Measurements from ENCODE around the gene ISM1. TPM values are rescaled to one million over a fixed set of nuclear protein-coding genes. Genes with fewer than 3 reads are reported as not detected.

ISM1 gene
- total and polyA plus RNA-seq, 2 of the 13 experiments (the other 11 are each of a cell fraction or from before 2014, with no cell fraction given) = 0.40 to 1.4 TPM

DNA sequence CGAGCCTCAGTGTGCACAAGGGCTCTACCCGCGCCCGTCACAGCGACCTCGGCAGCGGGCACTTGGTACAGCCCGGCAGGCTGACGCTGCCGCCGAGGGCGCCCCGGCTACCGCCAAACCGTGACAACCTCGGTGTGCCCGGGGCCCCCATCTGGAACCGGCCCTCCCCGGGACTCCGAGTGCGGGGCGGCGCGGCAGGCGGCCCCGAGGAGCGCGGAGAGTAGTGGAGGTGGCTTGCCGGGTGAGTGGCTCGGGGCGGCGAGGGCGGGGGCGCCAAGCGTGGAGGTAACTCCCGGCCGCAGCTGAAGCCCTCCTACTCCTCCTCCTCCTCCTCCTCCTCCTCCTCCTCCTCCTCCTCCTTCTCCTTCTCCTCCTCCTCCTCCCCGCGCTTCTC is at the start of gene ISM1 (continued):
- TF ChIP-seq, protein P1, sequence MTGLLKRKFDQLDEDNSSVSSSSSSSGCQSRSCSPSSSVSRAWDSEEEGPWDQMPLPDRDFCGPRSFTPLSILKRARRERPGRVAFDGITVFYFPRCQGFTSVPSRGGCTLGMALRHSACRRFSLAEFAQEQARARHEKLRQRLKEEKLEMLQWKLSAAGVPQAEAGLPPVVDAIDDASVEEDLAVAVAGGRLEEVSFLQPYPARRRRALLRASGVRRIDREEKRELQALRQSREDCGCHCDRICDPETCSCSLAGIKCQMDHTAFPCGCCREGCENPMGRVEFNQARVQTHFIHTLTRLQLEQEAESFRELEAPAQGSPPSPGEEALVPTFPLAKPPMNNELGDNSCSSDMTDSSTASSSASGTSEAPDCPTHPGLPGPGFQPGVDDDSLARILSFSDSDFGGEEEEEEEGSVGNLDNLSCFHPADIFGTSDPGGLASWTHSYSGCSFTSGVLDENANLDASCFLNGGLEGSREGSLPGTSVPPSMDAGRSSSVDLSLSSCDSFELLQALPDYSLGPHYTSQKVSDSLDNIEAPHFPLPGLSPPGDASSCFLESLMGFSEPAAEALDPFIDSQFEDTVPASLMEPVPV (CRISPR knock-in tag; IDR thresholded peaks at IDR 0.05) = peak; percentile 5; the same call in 1 of the 2 replicates
- TF ChIP-seq ZNF570 (CRISPR knock-in tag; IDR thresholded peaks at IDR 0.05; ENCODE audit: borderline replicate concordance) = no peak
- TF ChIP-seq, protein P2, sequence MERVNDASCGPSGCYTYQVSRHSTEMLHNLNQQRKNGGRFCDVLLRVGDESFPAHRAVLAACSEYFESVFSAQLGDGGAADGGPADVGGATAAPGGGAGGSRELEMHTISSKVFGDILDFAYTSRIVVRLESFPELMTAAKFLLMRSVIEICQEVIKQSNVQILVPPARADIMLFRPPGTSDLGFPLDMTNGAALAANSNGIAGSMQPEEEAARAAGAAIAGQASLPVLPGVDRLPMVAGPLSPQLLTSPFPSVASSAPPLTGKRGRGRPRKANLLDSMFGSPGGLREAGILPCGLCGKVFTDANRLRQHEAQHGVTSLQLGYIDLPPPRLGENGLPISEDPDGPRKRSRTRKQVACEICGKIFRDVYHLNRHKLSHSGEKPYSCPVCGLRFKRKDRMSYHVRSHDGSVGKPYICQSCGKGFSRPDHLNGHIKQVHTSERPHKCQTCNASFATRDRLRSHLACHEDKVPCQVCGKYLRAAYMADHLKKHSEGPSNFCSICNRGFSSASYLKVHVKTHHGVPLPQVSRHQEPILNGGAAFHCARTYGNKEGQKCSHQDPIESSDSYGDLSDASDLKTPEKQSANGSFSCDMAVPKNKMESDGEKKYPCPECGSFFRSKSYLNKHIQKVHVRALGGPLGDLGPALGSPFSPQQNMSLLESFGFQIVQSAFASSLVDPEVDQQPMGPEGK (CRISPR knock-in tag; IDR thresholded peaks at IDR 0.05) = peak; percentile 66; the same call in 1 of the 2 replicates
- TF ChIP-seq, protein P3, sequence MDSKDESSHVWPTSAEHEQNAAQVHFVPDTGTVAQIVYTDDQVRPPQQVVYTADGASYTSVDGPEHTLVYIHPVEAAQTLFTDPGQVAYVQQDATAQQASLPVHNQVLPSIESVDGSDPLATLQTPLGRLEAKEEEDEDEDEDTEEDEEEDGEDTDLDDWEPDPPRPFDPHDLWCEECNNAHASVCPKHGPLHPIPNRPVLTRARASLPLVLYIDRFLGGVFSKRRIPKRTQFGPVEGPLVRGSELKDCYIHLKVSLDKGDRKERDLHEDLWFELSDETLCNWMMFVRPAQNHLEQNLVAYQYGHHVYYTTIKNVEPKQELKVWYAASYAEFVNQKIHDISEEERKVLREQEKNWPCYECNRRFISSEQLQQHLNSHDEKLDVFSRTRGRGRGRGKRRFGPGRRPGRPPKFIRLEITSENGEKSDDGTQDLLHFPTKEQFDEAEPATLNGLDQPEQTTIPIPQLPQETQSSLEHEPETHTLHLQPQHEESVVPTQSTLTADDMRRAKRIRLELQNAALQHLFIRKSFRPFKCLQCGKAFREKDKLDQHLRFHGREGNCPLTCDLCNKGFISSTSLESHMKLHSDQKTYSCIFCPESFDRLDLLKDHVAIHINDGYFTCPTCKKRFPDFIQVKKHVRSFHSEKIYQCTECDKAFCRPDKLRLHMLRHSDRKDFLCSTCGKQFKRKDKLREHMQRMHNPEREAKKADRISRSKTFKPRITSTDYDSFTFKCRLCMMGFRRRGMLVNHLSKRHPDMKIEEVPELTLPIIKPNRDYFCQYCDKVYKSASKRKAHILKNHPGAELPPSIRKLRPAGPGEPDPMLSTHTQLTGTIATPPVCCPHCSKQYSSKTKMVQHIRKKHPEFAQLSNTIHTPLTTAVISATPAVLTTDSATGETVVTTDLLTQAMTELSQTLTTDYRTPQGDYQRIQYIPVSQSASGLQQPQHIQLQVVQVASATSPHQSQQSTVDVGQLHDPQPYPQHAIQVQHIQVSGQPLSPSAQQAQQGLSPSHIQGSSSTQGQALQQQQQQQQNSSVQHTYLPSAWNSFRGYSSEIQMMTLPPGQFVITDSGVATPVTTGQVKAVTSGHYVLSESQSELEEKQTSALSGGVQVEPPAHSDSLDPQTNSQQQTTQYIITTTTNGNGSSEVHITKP (CRISPR knock-in tag; IDR thresholded peaks at IDR 0.05; ENCODE audit: low read depth) = peak; percentile 90
- TF ChIP-seq, protein P4, sequence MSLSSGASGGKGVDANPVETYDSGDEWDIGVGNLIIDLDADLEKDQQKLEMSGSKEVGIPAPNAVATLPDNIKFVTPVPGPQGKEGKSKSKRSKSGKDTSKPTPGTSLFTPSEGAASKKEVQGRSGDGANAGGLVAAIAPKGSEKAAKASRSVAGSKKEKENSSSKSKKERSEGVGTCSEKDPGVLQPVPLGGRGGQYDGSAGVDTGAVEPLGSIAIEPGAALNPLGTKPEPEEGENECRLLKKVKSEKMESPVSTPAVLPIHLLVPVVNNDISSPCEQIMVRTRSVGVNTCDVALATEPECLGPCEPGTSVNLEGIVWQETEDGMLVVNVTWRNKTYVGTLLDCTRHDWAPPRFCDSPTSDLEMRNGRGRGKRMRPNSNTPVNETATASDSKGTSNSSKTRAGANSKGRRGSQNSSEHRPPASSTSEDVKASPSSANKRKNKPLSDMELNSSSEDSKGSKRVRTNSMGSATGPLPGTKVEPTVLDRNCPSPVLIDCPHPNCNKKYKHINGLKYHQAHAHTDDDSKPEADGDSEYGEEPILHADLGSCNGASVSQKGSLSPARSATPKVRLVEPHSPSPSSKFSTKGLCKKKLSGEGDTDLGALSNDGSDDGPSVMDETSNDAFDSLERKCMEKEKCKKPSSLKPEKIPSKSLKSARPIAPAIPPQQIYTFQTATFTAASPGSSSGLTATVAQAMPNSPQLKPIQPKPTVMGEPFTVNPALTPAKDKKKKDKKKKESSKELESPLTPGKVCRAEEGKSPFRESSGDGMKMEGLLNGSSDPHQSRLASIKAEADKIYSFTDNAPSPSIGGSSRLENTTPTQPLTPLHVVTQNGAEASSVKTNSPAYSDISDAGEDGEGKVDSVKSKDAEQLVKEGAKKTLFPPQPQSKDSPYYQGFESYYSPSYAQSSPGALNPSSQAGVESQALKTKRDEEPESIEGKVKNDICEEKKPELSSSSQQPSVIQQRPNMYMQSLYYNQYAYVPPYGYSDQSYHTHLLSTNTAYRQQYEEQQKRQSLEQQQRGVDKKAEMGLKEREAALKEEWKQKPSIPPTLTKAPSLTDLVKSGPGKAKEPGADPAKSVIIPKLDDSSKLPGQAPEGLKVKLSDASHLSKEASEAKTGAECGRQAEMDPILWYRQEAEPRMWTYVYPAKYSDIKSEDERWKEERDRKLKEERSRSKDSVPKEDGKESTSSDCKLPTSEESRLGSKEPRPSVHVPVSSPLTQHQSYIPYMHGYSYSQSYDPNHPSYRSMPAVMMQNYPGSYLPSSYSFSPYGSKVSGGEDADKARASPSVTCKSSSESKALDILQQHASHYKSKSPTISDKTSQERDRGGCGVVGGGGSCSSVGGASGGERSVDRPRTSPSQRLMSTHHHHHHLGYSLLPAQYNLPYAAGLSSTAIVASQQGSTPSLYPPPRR (CRISPR knock-in tag; IDR thresholded peaks at IDR 0.05; ENCODE audit: borderline replicate concordance) = no peak
- TF ChIP-seq, protein P5, sequence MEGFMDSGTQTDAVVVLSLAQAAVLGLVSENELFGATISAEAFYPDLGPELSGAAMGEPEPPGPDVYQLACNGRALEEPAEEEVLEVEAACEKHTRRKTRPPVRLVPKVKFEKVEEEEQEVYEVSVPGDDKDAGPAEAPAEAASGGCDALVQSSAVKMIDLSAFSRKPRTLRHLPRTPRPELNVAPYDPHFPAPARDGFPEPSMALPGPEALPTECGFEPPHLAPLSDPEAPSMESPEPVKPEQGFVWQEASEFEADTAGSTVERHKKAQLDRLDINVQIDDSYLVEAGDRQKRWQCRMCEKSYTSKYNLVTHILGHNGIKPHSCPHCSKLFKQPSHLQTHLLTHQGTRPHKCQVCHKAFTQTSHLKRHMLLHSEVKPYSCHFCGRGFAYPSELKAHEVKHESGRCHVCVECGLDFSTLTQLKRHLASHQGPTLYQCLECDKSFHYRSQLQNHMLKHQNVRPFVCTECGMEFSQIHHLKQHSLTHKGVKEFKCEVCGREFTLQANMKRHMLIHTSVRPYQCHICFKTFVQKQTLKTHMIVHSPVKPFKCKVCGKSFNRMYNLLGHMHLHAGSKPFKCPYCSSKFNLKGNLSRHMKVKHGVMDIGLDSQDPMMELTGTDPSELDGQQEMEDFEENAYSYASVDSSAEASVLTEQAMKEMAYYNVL (CRISPR knock-in tag; IDR thresholded peaks at IDR 0.05; ENCODE audit: borderline replicate concordance) = 0 out of 2 replicates have a peak, but pooled peaks have one; percentile 40
- TF ChIP-seq YY1 (IDR thresholded peaks at IDR 0.05; ENCODE audit: insufficient read depth, insufficient replicate concordance, low read depth, low read length) = peak; percentile 19
- TF ChIP-seq, protein P6, sequence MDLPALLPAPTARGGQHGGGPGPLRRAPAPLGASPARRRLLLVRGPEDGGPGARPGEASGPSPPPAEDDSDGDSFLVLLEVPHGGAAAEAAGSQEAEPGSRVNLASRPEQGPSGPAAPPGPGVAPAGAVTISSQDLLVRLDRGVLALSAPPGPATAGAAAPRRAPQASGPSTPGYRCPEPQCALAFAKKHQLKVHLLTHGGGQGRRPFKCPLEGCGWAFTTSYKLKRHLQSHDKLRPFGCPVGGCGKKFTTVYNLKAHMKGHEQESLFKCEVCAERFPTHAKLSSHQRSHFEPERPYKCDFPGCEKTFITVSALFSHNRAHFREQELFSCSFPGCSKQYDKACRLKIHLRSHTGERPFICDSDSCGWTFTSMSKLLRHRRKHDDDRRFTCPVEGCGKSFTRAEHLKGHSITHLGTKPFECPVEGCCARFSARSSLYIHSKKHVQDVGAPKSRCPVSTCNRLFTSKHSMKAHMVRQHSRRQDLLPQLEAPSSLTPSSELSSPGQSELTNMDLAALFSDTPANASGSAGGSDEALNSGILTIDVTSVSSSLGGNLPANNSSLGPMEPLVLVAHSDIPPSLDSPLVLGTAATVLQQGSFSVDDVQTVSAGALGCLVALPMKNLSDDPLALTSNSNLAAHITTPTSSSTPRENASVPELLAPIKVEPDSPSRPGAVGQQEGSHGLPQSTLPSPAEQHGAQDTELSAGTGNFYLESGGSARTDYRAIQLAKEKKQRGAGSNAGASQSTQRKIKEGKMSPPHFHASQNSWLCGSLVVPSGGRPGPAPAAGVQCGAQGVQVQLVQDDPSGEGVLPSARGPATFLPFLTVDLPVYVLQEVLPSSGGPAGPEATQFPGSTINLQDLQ (CRISPR knock-in tag; IDR thresholded peaks at IDR 0.05) = no peak; the same call in 1 of the 2 replicates
- TF ChIP-seq GATAD1 (CRISPR knock-in tag; IDR thresholded peaks at IDR 0.05) = no peak

Measured in HepG2 (cell line).